RWPE1 (cell line): ENCODE measurements around the gene FBLN5.

Experiments used
- CTCF ChIA-PET: fragments of 350-600 bp; sonication (Branson Sonifier 250); formaldehyde crosslinking; extraction: SDS; loops from one replicate; lab custom pipeline; 2021; lab: Yijun Ruan, JAX
- POLR2A ChIA-PET: fragments of 400-600 bp; formaldehyde crosslinking; extraction: SDS; loops from one replicate; lab custom pipeline; 2020; ENCODE audit warnings: antibody characterized with exemption; ENCODE audit not compliant: low non-redundant PET; lab: Yijun Ruan, JAX
- DNase-seq: peaks from one replicate; pipeline ENCODE4 v3.0.0; 2012; ENCODE audit warnings: low spot score
- H3K27ac ChIP-seq: fragments of 450-650 bp; 2 replicates; pipeline ENCODE4 v1.5.1; 2017
- CTCF ChIP-seq: fragments of 450-650 bp; conservative IDR thresholded peaks from 2 replicates; pipeline ENCODE4 v1.5.1; 2017; ENCODE audit warnings: low read depth, mild to moderate bottlenecking

FBLN5 gene

GRCh38 chr14:91867316-91867988, 80.0 kb downstream of the FBLN5 start, which contains the start of gene TC2N:
TSS of gene TC2N (minus strand) at chr14:91867536. CDS start at chr14:91813769, 53,767 bp downstream.
- DNase-seq = no peak
- TF ChIP-seq CTCF = no peak
- ChIA-PET POLR2A (interaction anchor here (0.5 kb wide), 1 partner anchor 50 kb away, joined by 4 read pairs; no protein-coding TSS in a partner anchor), CTCF (no interaction called here)
- H3K27ac ChIP-seq = no peak within 1 kb of the TSS

GRCh38 chr14:91866511-91867295, 80.8 kb downstream of the FBLN5 start:
- ChIA-PET CTCF (no interaction called here), POLR2A (interaction anchor here (0.5 kb wide), 1 partner anchor 51 kb away, joined by 4 read pairs; no protein-coding TSS in a partner anchor)
- no peak for TF ChIP-seq CTCF
- no peak overlapping the region for H3K27ac ChIP-seq
- DNase-seq = no peak

- POLR2A ChIA-PET = no interaction called here
- no peak for DNase-seq
- CTCF ChIA-PET = no interaction called here
Observed at GRCh38 chr14:91866061-91866460, 81.4 kb downstream of the FBLN5 start.

GRCh38 chr14:91862417-91862816, 85.1 kb downstream of the FBLN5 start:
- H3K27ac ChIP-seq = no peak overlapping the region
- TF ChIP-seq CTCF = no peak
- no peak for DNase-seq
- ChIA-PET POLR2A (no interaction called here), CTCF (no interaction called here)

More at GRCh38 chr14:91866061-91866460, 81.4 kb downstream of the FBLN5 start:
- no peak for TF ChIP-seq CTCF
- no peak overlapping the region for H3K27ac ChIP-seq

- DNase-seq = no peak
- ChIA-PET POLR2A (no interaction called here), CTCF (no interaction called here)
- no peak for TF ChIP-seq CTCF
- H3K27ac ChIP-seq = no peak overlapping the region
Observed at GRCh38 chr14:91861091-91861490, 86.4 kb downstream of the FBLN5 start.

GRCh38 chr14:91860238-91860637, 87.3 kb downstream of the FBLN5 start:
- no peak overlapping the region for H3K27ac ChIP-seq
- CTCF ChIA-PET = no interaction called here
- TF ChIP-seq CTCF = no peak
- no peak for DNase-seq
- POLR2A ChIA-PET = no interaction called here
